K562 (cell line): ENCODE data around the gene PRMT7.

Source experiments
- POLR2G ChIP-seq: fragments of 200-400 bp; formaldehyde crosslinking; IDR thresholded peaks from 2 replicates; pipeline ENCODE4 v1.6.1; 2017; ENCODE audit warnings: low read depth, mild to moderate bottlenecking, antibody characterized with exemption, low read length, moderate library complexity
- RFX5 ChIP-seq: IDR thresholded peaks from 2 replicates; pipeline ENCODE4 v1.6.1; 2011; ENCODE audit warnings: low read depth, mild to moderate bottlenecking, improper control_type of control experiment, low read length

DNA sequence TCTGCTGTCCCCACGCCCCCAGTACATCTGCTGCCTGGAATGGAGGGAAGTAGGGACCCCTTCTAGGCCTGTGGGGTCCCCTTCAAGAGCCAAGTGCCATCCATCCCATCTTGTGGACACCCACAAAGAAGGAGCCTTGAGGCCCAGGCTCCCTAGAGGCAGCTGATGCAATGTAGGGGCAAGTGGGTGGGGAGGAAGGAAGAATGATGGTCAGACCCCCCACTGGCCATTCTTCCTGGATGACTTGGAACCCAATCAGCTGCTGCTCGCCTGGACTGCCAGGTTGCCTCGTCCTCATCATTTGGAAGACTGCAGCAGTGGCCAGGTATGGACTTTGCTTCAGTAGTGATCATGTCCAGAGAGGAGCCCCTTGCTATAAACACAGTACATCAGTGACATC is 88.6 kb downstream of the PRMT7 start:
- TF ChIP-seq RFX5: no peak
- TF ChIP-seq POLR2G: no peak
